ENCODE results near the gene GPC6.

DNA sequence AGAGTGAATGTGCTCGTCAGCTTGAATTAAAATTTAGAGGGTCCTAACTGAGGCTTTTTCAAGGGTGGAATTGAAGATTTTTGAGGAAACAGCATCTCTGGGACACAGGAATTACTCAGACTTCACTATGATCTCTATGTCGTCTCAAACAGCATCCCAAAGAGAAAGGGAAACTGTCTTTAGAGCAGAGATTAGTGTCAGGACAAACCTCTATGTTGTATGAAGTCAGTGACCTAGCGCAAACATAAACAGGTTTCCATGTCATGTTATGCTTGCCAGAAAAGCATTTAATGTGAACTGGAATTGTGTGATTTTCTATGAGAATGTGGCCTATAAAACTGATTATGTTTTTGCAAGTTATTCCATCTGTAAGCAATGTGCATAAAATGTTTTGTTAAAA is 573.7 kb downstream of the GPC6 start:
- TF ChIP-seq EZH2 (IDR thresholded peaks at IDR 0.05; ENCODE audit: insufficient read depth, low read length), result no peak
- TF ChIP-seq, protein P1, sequence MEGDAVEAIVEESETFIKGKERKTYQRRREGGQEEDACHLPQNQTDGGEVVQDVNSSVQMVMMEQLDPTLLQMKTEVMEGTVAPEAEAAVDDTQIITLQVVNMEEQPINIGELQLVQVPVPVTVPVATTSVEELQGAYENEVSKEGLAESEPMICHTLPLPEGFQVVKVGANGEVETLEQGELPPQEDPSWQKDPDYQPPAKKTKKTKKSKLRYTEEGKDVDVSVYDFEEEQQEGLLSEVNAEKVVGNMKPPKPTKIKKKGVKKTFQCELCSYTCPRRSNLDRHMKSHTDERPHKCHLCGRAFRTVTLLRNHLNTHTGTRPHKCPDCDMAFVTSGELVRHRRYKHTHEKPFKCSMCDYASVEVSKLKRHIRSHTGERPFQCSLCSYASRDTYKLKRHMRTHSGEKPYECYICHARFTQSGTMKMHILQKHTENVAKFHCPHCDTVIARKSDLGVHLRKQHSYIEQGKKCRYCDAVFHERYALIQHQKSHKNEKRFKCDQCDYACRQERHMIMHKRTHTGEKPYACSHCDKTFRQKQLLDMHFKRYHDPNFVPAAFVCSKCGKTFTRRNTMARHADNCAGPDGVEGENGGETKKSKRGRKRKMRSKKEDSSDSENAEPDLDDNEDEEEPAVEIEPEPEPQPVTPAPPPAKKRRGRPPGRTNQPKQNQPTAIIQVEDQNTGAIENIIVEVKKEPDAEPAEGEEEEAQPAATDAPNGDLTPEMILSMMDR (IDR thresholded peaks at IDR 0.05; ENCODE audit: insufficient read depth, low read depth, low read length), result no peak

All from astrocyte (in vitro differentiated cells and primary cell).